Upper lobe of left lung (tissue), 4 donors: Measurements from ENCODE around the gene PDE4B.

Experiments
- CTCF ChIP-seq, 6 experiments: fragments of 450-650 bp in 4 of 6; fragments of 200-600 bp in 2 of 6; sonication (generic) in 2 of 6; IDR thresholded peaks; one replicate each; pipeline ENCODE4 v1.5.1; 2016 to 2019; ENCODE audit warnings: antibody characterized with exemption in 6 of 6
- POLR2A ChIP-seq, 4 donors: fragments of 450-650 bp; IDR thresholded peaks; one replicate each; pipeline ENCODE4 v1.5.1; 2016 to 2017; ENCODE audit warnings: antibody characterized with exemption in 4 of 4, mild to moderate bottlenecking in 2 of 4
- POLR2AphosphoS5 ChIP-seq, 2 donors: sonication (generic); formaldehyde crosslinking; IDR thresholded peaks; one replicate each; pipeline ENCODE4 v1.5.1; 2017; ENCODE audit warnings: antibody characterized with exemption in 2 of 2

- TF ChIP-seq CTCF (IDR thresholded peaks at IDR 0.05) (no peak), POLR2A (IDR thresholded peaks at IDR 0.05) (no peak), POLR2AphosphoS5 (IDR thresholded peaks at IDR 0.05) (no peak)
Observed at GRCh38 chr1:66132324-66132723, 339.6 kb downstream of the PDE4B start.
